Dendritic cell treated with granulocyte-macrophage colony-stimulating factor and Interleukin-4, amounts not matched to agents 40 ng/mL and 50 ng/mL, for 4 days (primary cell): ENCODE data around the gene RAB6C.
"Not testable (repeated sequence)": the region's sequence is repeated elsewhere in the genome, so short reads cannot be mapped to it uniquely, and the experiment has no call there.

Experiments
- H3K27ac Mint-ChIP-seq: one replicate; pipeline ENCODE4 v1.8.0; 2022; ENCODE audit warnings: mild to moderate bottlenecking, mixed read lengths
- H3K27me3 Mint-ChIP-seq: one replicate; pipeline ENCODE4 v1.8.0; 2022; ENCODE audit warnings: mild to moderate bottlenecking, mixed read lengths
- H3K36me3 Mint-ChIP-seq: one replicate; pipeline ENCODE4 v1.8.0; 2022; ENCODE audit warnings: low read depth, mixed read lengths
- H3K4me1 Mint-ChIP-seq: one replicate; pipeline ENCODE4 v1.8.0; 2022; ENCODE audit warnings: low read depth, mixed read lengths
- H3K4me3 Mint-ChIP-seq: one replicate; pipeline ENCODE4 v1.8.0; 2022; ENCODE audit warnings: mild to moderate bottlenecking, moderate library complexity, mixed read lengths
- H3K9me3 Mint-ChIP-seq: one replicate; pipeline ENCODE4 v1.8.0; 2022; ENCODE audit warnings: mixed read lengths
- intact Hi-C: fragments of 100-400 bp; cut with micrococcal nuclease; formaldehyde crosslinking; loops from one replicate; pipeline ENCODE4 v1.15.0; 2022

RAB6C gene

GRCh38 chr2:130025931-130026330, 46.5 kb downstream of the RAB6C start:
- H3K27me3 Mint-ChIP-seq, H3K4me3 Mint-ChIP-seq, intact Hi-C loops, H3K9me3 Mint-ChIP-seq, H3K27ac Mint-ChIP-seq, H3K4me1 Mint-ChIP-seq, H3K36me3 Mint-ChIP-seq: not testable (repeated sequence)
